H1 (cell line): ENCODE results near the gene MORC3. TPM values are rescaled to one million over a fixed set of nuclear protein-coding genes. Genes with fewer than 3 reads are reported as not detected.

Experiments
- CHD7 ChIP-seq: fragments of 300-600 bp; sonication (generic); IDR thresholded peaks from 2 replicates; pipeline ENCODE4 v1.7.1; 2012; ENCODE audit warnings: low read length, moderate library complexity, mild to moderate bottlenecking, inconsistent platforms; ENCODE audit not compliant: insufficient replicate concordance
- SUZ12 ChIP-seq: fragments of 200-600 bp; sonication (generic); IDR thresholded peaks from 2 replicates; pipeline ENCODE4 v1.6.1; 2012; ENCODE audit warnings: mild to moderate bottlenecking, inconsistent platforms, low read length, moderate library complexity, mixed read lengths
- polyA plus RNA-seq, 7 experiments: library from polyadenylated mRNA; depleted of rRNA in 3 of 7; stranded (reverse) in 5 of 7; unstranded in 2 of 7; fragments of >200 nt in 5 of 7; fragments of 200-250 nt in 2 of 7; gene quantifications; 1 replicate in 5 of 7; 2 replicates in 1 of 7; 4 replicates in 1 of 7; pipeline versions ENCODE4 v1.2.1 to v1.2.3, GENCODE V29; 2011 to 2013; ENCODE audit warnings: missing spikeins in 2 of 7, mixed read lengths in 2 of 7
- total RNA-seq: library from RNA; stranded (reverse); fragmentation: NEBNext Ultra II Directional; extraction: Animal tissue kit (Norgen Biotek cat#: 25700); gene quantifications from 2 replicates; pipeline ENCODE4 v1.2.1, GENCODE V29; 2021

Gene MORC3
- total and polyA plus RNA-seq, 2 of the 8 experiments (the other 6 are each of a cell fraction or from before 2014, with no cell fraction given), result 5.0 to 20.4 TPM

DNA sequence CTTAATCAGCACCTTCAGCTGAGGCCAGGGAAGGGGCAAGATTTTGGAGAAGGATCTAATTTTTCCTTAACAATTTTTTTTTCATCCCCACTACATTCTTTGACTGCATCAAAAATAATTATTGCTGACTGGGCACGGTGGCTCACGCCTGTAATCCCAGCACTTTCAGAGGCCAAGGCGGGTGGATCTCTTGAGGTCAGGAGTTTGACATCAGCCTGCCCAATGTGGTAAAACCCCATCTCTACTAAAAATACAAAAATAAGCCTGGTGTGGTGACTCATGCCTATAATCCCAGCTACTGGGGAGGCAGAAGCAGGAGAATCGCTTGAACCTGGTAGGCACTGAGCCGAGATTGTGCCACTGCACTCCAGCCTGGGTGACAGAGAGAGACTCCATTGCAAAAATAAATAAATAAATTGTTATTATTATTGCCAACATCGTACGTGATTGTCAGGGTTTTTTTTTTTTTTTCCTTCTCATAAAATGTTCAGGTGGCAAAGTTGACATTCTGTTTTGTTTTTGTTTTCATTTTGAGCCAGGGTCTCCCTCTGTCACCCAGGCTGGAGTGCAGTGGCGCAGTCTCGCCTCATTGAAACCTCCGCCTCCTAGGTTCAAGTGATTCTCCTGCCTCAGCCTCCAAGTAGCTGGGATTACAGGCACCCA lies 37.3 kb upstream of the MORC3 start (continued):
- TF ChIP-seq CHD7 (no peak), SUZ12 (no peak)
